ENCODE results near the gene OSBP.

OSBP gene

DNA sequence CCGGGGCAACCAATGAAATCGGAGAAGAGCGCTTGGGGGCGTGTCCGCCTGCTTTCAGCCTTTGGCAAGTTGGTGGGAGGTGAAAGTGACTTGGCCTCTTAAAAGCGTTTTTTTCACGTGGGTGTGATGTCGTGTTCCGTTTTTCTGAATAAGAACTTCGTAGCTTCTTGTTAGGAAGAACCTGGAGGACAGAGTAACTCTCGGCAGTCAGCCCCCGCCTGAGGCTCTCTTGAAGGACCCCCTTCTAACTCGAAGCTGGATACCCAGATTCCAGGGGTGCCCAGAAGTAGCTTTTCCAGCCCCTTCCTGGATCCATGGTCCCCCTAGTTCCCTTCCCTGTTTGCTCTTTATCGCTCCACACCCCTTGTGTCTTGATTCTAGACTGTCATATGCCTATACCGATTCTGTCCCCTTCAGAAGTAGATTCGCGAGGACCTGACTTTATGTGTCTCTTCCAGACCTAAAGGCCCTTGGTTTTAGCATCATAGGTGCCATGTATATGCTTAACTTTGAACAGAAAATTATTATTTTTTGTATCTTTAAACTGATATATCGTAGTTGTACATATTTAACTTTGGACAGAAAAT lies 915 bp upstream of the OSBP start:
- H3K4me3 ChIP-seq (ENCODE audit: low read depth, low read length), result peak overlapping the region; percentile 81
- TF ChIP-seq, protein P1, sequence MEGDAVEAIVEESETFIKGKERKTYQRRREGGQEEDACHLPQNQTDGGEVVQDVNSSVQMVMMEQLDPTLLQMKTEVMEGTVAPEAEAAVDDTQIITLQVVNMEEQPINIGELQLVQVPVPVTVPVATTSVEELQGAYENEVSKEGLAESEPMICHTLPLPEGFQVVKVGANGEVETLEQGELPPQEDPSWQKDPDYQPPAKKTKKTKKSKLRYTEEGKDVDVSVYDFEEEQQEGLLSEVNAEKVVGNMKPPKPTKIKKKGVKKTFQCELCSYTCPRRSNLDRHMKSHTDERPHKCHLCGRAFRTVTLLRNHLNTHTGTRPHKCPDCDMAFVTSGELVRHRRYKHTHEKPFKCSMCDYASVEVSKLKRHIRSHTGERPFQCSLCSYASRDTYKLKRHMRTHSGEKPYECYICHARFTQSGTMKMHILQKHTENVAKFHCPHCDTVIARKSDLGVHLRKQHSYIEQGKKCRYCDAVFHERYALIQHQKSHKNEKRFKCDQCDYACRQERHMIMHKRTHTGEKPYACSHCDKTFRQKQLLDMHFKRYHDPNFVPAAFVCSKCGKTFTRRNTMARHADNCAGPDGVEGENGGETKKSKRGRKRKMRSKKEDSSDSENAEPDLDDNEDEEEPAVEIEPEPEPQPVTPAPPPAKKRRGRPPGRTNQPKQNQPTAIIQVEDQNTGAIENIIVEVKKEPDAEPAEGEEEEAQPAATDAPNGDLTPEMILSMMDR (IDR thresholded peaks at IDR 0.05; ENCODE audit: low read depth, low read length, missing control alignments), result no peak
- DNase-seq (ENCODE audit: low read depth), result no peak

DNA sequence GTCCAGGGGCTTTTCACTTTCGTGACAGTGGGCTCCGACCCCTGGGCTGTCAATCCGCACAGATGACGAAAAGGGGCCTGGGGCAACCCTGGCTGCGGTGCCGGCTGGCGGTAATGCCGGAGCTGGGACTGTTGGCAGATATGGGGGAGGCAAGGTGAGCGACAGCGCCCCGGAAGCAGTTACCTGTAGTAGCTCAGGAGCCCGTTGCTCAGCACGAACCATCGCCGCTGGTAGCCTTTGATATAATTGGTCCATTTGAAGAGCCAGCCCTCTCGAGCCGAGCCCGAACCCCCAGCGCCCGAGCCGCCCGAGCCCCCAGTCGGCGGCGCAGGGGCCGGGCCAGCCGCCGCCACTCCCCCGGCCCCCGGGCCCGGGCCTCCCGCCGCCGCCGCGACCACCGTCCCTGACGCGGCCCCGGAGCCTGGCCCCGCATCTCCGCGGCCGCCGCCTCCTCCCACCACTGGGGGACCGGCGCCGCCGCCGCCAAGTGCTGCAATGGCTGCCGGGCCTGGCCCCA lies 396 bp downstream of the OSBP start:
- TF ChIP-seq, protein P1 (IDR thresholded peaks at IDR 0.05; ENCODE audit: low read depth, low read length, missing control alignments), result no peak
- peak overlapping the region; percentile 81 for H3K4me3 ChIP-seq (ENCODE audit: low read depth, low read length)
- peak; percentile 25 for DNase-seq (ENCODE audit: low read depth)

DNA sequence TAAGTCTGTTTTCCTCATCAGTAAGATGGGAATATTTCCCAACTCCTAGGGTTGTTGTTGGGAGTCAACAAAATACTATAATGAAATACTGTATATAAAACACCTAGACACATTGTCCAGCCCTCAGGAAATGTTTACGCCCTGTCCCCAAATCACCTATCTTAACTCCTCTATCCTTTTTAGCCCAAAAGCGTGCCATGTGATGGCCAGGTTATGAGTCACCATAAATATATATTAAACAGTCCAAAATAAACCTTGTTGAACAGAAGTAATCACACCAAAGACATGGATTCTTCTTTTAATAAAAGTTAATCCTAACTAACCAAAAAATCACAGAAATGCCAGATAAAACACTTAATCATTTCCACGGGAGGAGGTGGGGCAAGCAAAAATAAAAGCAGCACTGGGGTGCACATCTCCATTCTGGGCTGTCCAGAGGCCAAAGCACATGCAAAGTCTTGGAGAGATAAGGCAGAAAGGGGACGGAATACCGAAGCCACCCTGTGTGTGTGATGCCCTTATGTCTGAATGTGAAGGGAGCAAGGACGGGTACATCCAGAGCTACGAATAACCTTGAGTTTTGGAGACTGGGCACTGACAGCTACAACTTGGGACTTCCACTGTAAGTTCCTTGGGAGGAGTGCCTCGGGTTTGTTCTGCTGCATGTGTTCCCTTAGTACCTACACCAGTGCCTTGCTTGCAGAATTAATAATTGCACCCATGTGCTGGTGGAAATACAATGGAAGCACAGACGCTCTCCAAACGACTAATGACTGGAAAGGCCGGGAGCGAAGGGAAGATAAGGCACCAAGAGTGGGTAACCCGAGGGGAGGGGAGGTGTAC lies 1.1 kb downstream of the OSBP start:
- TF ChIP-seq, protein P1 (IDR thresholded peaks at IDR 0.05; ENCODE audit: low read depth, low read length, missing control alignments), result no peak
- no peak for DNase-seq (ENCODE audit: low read depth)
- H3K4me3 ChIP-seq (ENCODE audit: low read depth, low read length), result peak overlapping the region; percentile 81

DNA sequence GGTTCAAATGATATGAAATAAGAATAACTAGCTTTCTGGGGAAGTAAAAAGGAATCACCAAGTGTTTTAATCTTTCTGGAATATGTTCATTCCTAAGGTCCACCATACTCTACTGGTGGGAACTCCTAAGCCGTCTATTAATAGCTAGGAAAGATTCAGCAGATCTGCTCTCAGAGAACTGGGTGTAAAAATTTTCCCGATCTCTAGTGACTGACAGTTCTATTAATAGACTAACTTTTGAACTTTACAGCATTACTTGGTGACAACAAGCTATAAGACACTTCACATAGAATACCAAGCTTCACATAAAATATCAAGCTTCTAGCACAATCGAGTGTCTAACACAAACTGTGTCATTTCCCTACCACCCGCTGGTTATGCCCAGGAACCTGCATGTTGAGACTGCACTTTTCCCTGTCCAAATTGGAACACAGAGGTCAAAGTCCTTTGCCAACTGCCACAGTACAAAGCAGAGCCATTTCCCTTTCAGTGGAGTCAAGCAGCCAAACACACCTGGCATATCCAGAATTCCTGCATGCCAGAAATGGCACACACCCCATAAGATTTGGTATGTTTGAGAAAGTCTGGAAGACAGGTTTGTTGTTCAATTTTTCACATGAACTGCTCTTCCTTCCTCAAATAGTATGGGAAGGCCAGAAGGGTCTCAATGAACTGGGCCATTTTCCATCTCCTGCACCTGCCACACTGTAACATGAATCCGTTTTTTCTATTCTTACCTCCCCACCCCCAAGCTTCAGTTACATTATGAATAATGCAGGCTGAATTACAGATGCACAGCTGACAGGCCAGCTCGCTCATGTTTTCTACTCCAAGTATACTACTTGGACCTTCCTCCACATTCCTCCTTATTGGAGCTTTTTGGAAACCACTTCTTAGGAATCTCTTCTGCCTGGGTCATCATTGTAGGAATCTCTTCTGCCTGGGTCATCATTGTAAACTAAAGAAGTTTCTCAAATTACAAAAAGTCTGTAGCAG lies 3.7 kb downstream of the OSBP start:
- no peak overlapping the region for H3K4me3 ChIP-seq (ENCODE audit: low read depth, low read length)
- TF ChIP-seq, protein P1 (IDR thresholded peaks at IDR 0.05; ENCODE audit: low read depth, low read length, missing control alignments), result no peak
- no peak for DNase-seq (ENCODE audit: low read depth)

DNA sequence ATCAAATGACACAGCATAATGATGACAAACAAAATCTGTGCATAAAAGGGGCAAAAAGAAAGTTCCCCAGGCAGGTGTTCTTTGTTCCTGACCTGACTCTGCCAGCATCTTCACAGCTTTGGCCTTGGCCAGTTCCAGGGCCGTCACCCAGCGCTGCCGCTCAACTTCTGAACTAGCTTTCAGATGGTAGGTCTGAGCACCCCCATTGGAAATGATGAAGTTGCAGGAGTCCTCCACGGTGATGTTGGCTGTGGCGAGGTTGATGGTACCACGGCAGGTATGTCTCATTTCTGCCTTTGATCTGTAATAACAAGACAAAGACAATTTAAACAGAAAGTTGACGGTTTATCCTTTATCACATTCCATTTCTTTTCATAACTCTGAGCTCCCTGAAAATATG lies 5.3 kb downstream of the OSBP start:
- TF ChIP-seq, protein P1 (IDR thresholded peaks at IDR 0.05; ENCODE audit: low read depth, low read length, missing control alignments), result no peak
- no peak for DNase-seq (ENCODE audit: low read depth)
- no peak overlapping the region for H3K4me3 ChIP-seq (ENCODE audit: low read depth, low read length)

DNA sequence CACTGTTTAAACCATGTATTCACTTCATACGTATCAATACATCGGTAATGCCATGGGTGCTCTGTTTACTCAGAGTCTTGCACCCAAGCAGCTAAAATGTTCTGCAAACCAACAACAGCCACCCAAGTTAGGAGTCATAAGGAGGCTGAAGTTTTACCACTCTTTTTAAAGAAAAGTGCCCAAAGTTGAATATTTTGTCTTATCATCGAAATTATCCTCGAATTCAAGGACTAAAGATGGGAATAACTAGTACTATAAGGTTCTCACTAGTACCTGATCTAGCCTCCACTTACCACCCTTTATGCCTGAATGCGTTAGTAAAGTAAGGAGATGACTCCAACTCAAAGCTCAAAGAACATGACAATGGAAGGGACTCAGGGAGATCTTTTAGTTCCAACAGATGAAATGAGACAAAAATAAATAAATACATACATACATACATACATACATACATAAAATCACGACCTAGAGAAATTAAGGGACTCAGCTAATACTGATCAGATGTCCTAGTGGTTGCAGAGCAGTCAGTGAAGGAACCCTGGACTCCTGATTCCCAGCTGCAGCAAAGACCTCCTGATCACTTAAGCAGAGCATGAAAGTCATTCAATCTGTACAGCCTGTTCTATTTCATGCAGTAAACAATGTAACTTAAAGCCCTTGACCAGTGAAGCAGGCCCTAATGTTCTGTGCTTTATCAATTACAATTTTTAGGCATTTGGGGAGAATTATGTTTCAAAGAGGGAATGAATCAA lies 7.7 kb downstream of the OSBP start:
- DNase-seq (ENCODE audit: low read depth), result no peak
- H3K4me3 ChIP-seq (ENCODE audit: low read depth, low read length), result no peak overlapping the region
- TF ChIP-seq, protein P1 (IDR thresholded peaks at IDR 0.05; ENCODE audit: low read depth, low read length, missing control alignments), result no peak

All from GM12864 (cell line).